Vagina (tissue), 2 donors: ENCODE measurements around the gene ARHGAP10.

ENCODE experiments used
- POLR2A ChIP-seq, 2 donors: fragments of 450-650 bp; IDR thresholded peaks; one replicate each; pipeline ENCODE4 v1.6.1; 2017; ENCODE audit warnings: antibody characterized with exemption in 2 of 2, mild to moderate bottlenecking in 2 of 2, moderate library complexity in 2 of 2
- POLR2AphosphoS5 ChIP-seq, 2 donors: sonication (generic); formaldehyde crosslinking; IDR thresholded peaks; one replicate each; pipeline ENCODE4 v1.9.0; 2017; ENCODE audit warnings: antibody characterized with exemption in 2 of 2, mild to moderate bottlenecking in 2 of 2, low read depth in 1 of 2; ENCODE audit not compliant: insufficient read depth in 1 of 2
- TF ChIP-seq, protein P1 (sequence below), 3 experiments: fragments of 450-650 bp in 2 of 3; fragments of 200-600 bp in 1 of 3; sonication (generic) in 1 of 3; IDR thresholded peaks; one replicate each; pipeline ENCODE4 v1.5.1; 2017 to 2019; ENCODE audit warnings: antibody characterized with exemption in 3 of 3, mild to moderate bottlenecking in 2 of 3, moderate library complexity in 2 of 3

DNA sequence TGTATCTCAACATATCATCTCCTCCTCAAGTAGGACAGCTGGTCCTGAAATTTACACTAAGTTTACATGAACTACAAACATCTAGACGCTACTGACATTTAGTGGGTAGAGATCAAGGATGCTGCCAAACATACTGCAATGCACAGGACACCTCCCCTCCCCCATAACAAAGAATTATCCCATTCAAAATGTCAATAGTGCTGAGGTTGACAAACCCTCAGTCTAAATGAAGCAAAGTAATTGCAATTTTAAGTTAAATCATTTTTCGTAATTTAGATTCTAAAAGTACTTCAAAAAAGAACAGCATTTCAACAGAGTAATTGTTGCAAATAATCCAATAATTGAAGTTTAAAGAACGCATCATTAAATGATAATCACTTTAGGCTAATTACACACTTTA is 49.1 kb upstream of the ARHGAP10 start:
- no peak for TF ChIP-seq POLR2AphosphoS5 (IDR thresholded peaks at IDR 0.05; ENCODE audit: insufficient read depth in 1 of 2, low read depth in 1 of 2)
- TF ChIP-seq, protein P1, sequence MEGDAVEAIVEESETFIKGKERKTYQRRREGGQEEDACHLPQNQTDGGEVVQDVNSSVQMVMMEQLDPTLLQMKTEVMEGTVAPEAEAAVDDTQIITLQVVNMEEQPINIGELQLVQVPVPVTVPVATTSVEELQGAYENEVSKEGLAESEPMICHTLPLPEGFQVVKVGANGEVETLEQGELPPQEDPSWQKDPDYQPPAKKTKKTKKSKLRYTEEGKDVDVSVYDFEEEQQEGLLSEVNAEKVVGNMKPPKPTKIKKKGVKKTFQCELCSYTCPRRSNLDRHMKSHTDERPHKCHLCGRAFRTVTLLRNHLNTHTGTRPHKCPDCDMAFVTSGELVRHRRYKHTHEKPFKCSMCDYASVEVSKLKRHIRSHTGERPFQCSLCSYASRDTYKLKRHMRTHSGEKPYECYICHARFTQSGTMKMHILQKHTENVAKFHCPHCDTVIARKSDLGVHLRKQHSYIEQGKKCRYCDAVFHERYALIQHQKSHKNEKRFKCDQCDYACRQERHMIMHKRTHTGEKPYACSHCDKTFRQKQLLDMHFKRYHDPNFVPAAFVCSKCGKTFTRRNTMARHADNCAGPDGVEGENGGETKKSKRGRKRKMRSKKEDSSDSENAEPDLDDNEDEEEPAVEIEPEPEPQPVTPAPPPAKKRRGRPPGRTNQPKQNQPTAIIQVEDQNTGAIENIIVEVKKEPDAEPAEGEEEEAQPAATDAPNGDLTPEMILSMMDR (IDR thresholded peaks at IDR 0.05): no peak
- no peak for TF ChIP-seq POLR2A (IDR thresholded peaks at IDR 0.05)
